Vagina (tissue), 2 donors: Measurements from ENCODE around the gene APLF.

Experiments
- CTCF ChIP-seq, 3 experiments: fragments of 450-650 bp in 2 of 3; fragments of 200-600 bp in 1 of 3; sonication (generic) in 1 of 3; IDR thresholded peaks; one replicate each; pipeline ENCODE4 v1.5.1; 2017 to 2019; ENCODE audit warnings: antibody characterized with exemption in 3 of 3, mild to moderate bottlenecking in 2 of 3, moderate library complexity in 2 of 3
- POLR2A ChIP-seq, 2 donors: fragments of 450-650 bp; IDR thresholded peaks; one replicate each; pipeline ENCODE4 v1.6.1; 2017; ENCODE audit warnings: antibody characterized with exemption in 2 of 2, mild to moderate bottlenecking in 2 of 2, moderate library complexity in 2 of 2

GRCh38 chr2:68418419-68418818 is 49.0 kb upstream of the APLF start:
- no peak for TF ChIP-seq CTCF (IDR thresholded peaks at IDR 0.05)
- no peak for TF ChIP-seq POLR2A (IDR thresholded peaks at IDR 0.05)
